ENCODE data around the gene METTL27.
"Not testable (repeated sequence)": the region's sequence is repeated elsewhere in the genome, so short reads cannot be mapped to it uniquely, and the experiment has no call there.

The METTL27 gene

DNA sequence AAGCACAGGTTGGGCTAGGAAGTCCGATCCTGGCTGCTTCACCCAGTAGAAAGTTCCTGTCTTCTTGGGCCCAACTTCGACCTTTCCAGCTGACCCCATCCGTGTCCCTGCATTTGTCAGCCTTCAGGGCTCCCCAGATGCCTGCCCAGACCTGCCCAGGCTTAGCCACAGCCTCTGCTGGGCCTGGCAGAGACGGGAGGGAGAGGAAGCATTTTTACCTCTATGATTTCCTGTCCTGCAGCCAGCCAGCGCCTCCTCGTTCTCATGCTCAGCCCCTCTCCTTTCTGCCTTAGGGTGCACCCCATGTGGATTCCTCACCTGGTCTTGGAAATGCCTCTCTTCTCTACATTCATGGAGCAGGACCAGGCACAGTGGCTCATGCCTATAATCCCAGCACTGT, 3.7 kb downstream of the METTL27 start:
- DNase-seq, result no peak

DNA sequence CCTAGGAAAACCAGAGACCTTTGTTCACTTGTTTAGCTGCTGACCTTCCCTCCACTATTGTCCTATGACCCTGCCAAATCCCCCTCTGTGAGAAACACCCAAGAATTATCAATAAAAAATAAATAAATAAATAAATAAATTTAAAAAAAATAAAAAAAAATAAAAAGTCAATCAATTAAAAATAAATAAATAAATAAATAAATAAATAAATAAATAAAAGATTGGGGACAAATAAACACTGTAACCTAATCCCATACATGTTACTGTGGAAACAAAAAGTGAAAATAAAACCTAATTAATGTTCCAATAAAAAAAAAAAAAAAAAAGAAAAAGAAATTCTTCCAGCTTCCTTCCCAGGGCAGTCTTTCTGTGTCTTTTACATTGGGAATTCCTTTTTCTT, 5.1 kb downstream of the METTL27 start:
- DNase-seq, result not testable (repeated sequence)

DNA sequence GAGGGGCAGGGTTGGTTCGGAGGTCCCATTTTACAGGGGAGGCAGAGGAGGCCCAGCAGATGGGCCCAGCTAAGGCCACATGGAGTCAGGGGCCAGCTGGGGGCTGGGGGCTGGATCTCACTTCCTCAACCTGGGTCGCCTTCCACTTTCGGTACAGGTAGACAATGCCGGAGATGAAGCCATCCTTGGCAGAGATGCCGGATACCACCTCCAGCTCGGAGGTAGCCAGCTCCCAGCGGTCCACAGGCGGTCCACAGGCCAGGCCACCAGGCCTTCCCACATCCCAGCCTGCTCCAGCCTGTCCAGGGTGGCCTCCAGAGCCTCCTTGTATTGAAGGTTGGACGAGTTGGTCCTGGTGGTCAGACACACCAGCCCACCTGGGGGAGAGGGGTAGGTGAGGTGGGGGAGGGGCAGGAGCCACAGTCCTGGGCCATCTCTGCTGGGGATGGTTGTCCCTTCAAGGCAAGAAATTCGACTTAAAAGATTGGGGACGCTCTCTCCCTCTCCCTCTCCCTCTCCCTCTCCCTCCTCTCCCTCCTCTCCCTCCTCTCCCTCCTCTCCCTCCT, 7.6 kb downstream of the METTL27 start:
- no peak for DNase-seq

DNA sequence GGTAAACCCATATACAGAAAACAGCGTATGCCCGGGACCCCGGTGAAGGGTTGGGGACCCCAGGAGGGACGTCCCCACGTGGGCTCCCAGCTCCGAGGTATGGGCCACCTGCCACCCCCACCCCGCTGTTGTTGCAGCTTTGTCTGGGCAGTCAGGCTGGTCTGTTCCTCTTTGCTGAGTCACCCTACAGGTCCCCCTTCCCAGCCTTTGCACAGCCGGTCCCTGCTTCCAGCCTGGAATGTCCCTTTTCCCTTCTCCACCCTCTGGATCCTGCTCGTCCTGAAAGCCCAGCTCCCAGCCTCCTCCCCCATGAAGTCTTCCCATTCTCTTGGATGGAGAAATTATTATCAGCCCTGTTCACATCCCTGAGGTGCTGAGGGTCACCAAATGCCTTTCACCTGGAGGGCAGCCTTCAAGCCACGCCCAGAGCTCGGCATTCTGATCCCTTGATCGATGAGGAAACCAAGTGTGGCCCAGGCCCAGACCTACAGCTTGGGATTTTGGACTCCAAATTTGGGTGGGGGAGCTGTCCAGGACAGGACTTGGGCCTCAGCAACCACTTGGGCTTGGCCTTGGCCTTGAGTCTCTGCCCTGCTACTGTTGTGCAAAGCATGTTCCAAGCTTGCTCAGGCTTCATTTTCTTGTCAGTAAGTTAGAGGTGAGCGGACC, 8.9 kb downstream of the METTL27 start:
- peak; percentile 75 for DNase-seq

DNA sequence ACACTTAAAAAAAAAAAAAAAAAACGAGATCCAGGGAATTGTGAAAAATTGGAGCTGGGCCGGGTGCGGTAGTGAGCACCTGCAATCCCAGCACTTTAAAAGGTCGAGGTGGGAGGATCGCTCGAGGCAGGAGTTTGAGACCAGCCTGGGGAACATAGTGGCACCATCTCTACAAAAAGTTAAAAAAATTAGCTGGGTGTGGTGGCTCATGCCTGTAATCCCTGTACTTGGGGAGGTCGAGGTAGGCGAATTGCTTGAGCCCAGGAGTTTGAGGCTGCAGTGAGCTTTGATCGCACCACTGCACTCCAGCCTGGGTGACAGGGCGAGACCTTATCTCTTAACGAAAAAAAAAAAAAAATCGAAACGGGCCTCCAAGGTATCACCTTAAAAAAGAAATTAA, 9.5 kb downstream of the METTL27 start:
- no peak for DNase-seq

DNA sequence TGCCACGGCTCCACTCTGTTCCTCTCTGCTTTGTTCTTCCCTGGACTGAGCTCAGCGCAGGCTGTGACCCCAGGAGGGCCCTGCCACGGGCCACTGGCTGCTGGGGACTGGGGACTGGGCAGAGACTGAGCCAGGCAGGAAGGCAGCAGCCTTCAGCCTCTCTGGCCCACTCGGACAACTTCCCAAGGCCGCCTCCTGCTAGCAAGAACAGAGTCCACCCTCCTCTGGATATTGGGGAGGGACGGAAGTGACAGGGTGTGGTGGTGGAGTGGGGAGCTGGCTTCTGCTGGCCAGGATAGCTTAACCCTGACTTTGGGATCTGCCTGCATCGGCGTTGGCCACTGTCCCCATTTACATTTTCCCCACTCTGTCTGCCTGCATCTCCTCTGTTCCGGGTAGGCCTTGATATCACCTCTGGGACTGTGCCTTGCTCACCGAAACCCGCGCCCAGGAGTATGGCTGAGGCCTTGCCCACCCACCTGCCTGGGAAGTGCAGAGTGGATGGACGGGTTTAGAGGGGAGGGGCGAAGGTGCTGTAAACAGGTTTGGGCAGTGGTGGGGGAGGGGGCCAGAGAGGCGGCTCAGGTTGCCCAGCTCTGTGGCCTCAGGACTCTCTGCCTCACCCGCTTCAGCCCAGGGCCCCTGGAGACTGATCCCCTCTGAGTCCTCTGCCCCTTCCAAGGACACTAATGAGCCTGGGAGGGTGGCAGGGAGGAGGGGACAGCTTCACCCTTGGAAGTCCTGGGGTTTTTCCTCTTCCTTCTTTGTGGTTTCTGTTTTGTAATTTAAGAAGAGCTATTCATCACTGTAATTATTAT, 10.3 kb downstream of the METTL27 start:
- peak; percentile 92 for DNase-seq

DNA sequence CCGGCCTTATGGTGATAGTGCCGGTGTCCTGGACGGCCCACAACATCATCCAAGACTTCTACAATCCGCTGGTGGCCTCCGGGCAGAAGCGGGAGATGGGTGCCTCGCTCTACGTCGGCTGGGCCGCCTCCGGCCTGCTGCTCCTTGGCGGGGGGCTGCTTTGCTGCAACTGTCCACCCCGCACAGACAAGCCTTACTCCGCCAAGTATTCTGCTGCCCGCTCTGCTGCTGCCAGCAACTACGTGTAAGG, 10.8 kb downstream of the METTL27 start:
- no peak for DNase-seq

DNA sequence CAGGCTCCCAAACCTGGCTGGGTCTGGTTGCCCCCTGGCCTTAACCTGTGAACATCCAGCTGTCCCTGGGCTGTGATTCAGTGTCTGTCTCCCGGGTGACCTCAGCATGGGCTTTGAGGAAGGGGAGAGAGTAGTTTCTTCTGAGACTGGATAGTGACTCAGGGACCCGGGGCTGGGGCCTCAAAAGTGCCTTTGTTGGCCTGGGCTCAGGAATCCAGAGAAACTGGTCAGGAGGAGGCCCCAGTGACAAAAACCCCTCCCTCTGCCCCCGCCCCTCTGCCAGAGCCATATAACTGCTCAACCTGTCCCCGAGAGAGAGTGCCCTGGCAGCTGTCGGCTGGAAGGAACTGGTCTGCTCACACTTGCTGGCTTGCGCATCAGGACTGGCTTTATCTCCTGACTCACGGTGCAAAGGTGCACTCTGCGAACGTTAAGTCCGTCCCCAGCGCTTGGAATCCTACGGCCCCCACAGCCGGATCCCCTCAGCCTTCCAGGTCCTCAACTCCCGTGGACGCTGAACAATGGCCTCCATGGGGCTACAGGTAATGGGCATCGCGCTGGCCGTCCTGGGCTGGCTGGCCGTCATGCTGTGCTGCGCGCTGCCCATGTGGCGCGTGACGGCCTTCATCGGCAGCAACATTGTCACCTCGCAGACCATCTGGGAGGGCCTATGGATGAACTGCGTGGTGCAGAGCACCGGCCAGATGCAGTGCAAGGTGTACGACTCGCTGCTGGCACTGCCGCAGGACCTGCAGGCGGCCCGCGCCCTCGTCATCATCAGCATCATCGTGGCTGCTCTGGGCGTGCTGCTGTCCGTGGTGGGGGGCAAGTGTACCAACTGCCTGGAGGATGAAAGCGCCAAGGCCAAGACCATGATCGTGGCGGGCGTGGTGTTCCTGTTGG, 11.4 kb downstream of the METTL27 start, which contains the start of gene CLDN4:
TSS of gene CLDN4 (plus strand) at position 316 of the 903 bp plus-strand sequence. CDS start at position 522, 206 bp downstream.
- DNase-seq, result peak; percentile 86

DNA sequence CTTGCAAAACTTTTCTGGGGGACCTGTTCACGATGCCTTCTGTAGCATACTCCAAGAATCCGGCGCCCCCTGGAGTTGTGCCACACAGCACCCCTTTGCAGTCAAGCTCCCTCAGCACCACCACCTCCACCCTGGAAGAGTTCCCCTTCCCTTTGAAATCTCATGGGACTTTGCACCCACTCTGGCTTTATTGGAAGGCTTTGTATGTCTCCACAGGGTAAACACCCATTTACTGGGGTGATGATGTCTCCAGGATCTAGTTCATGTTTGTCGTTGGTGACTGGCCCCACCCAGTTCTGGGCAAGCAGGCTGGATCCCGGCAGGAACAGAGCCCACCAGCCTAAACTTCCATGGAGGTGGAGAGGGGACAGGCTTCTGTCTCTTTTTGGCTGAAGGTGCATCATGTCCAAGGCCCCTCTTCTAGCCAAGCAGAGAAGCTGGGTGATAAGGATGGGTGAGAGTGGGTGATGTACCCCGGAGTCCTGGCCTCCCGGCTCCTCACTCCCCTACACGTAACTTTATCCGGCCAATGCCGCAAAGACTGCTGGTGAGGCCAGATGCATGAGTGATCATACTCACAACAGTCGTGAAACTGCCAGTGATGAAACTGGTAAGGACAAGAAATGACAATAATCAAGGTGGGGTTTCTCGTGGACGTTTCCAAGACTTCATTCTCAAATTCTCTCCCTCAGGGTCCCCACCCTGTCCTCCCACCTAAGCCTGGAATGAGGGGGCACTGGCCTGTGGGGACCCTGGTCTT, 12.2 kb downstream of the METTL27 start:
- no peak for DNase-seq

DNA sequence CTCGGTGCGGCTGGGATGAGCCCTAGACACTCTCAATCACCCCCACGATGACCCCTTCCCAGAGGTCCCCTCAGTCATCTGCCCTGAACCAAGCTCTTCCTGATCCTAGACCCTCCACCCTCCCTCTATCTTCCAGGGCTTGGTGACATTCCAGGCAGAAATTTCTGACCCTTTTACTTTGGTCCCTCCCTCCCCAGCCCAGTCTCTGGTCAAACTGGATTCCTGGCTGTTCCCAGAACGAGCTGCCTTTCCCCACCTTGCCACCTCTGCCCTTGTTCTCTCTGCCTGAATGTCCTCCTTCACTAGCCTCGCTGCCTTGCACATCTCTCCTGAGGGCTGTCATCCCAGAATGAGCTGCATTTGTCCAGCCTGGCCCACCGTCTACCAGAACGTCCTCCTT, 12.8 kb downstream of the METTL27 start:
- DNase-seq, result no peak

DNA sequence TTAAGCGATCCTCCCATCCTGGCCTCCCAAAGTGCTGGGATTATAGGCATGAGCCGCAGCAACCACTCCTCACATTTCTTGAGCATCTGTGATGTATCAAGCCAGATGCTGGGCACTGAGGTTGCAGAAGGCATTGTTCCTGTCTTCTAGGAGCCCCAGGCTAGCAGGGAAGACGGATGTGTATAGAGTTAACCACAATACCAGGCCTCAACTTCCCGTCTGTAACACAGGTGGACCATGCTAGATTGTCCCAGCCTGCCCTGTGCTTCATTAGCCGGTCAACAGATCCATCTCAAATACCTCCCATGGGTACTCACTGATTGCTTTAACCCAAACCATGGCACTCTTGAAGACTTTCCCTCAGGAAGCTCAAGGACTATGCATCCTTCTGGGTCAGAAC, 13.3 kb downstream of the METTL27 start:
- DNase-seq, result no peak

DNA sequence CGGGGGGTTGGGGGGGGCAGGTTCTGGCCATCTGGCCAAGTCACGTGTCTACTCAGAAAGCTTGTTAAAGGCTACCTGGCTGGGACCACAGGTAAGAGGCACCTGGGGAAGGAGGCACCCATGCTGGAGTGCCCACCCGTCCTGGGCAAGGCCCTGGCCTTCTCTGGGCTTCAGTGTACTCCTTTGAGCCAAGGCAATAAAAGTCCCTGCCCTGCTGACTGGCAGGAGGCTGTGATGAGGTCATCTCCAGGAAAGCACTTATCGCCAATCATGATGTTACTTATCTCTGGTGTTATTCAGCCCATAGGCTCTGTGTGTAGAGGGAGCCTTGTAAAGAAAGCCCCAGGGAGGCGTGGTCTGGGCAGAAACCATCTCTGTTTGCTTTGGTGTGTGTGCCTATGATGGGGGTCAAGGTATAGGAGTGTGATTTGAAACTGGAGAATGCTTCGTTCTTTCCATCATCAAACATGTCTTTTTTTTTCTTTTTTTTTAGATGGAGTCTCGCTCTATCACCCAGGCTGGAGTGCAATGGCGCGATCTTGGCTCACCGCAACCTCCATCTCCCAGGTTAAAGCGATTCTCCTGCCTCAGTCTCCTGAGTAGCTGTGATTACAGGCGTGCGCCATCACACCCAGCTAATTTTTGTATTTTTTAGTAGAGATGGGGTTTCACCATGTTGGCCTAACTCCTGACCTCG, 14.1 kb downstream of the METTL27 start:
- peak; percentile 99 for DNase-seq

DNA sequence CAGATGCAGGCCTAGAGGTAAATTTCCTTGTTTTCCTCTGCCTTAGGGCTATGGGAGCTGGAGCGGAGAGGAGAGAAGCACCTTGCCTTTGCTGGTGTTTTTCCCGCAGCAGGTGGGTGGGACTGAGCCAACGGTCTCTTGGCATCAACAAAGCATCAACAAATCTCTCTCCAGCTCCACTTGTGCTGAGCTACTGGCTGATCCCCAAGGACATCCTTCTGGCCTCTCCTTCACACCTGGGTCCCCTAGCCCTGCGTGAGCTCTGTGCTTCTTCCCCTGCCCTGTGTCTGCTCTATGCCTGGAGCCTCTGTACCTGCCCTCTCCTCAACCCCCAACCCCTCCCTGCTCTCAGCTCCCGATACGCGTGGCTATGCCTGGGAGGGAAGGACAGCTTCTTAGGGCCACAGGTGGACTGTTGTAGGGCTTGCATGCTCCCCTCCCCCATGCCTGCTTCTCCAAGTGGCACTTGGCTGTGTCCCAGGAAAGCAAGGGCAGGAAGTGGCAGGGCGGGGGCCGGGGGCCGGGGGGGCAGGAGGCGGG, 14.7 kb downstream of the METTL27 start:
- DNase-seq, result peak; percentile 99

DNA sequence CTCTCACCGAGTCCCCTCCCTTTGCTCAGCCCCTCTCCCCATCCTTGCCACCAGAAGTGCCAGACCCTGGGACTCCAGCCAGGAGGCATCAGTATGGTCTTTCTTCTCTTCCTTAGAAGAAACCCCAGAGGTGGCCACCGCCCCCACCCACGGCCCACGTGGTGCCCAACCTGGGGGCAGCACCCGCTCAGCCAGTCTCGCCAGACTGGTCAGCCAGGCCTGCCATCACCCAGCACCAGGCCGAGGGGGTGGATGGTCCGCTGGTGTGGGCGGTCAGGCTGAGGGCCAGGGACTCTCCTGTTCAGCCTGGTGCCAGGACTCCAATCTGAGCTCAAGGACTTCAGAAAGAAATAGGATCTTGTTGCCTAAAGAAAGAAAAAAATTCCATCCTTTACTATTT, 17.3 kb downstream of the METTL27 start:
- no peak for DNase-seq

DNA sequence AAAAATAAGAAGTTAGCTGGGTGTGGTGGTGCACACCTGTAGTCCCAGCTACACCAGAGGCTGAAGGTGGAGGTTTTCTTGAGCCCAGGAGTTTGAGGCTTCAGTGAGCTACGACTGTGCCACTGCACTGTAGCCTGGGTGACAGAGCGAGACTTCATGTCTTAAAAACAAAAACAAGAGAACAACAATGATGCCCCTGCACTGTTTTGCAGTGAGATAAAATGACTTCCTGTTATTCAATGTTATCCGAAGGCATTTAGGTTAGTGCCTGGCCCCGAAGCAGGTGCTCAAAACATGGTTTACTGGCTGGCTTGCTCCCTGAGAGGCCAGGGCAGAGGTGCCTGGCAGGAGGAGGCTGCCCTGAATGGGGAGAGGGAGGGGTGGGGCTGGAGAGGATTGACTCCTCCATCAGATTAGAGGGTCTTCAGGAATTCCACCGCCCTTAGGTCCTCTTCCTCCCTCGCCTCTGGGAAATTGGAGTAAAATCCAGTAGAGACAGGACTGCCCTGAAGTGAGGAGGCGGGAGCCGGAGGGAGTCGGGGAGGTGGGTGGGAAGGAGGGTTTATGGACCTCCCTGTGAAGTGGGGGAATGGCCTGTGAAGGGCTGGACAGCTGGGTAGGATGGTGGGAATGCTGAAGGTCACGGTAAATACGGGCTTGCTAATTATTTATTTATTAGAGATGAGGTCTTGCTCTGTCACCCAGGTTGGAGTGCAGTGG, 18.3 kb downstream of the METTL27 start:
- DNase-seq, result no peak

DNA sequence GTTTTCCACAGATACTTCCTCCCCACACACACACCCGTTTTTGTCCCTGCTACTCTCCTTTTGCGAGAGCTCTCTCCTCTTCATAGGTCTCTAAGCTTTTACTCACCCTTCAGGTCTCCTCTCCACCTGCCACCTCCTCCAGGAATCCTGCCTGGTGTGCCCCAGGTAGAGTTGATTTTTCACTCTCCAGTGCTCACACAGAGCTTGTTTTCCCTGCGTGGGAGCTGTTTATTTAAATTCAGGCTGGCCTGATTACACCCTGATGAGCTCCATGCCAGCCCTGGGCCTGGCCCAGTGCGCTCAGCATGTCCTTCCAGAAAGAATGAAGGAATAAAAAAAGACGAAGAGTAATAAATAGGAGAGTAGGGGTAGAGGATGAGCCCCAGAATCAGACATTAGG, 19.1 kb downstream of the METTL27 start:
- no peak for DNase-seq

DNA sequence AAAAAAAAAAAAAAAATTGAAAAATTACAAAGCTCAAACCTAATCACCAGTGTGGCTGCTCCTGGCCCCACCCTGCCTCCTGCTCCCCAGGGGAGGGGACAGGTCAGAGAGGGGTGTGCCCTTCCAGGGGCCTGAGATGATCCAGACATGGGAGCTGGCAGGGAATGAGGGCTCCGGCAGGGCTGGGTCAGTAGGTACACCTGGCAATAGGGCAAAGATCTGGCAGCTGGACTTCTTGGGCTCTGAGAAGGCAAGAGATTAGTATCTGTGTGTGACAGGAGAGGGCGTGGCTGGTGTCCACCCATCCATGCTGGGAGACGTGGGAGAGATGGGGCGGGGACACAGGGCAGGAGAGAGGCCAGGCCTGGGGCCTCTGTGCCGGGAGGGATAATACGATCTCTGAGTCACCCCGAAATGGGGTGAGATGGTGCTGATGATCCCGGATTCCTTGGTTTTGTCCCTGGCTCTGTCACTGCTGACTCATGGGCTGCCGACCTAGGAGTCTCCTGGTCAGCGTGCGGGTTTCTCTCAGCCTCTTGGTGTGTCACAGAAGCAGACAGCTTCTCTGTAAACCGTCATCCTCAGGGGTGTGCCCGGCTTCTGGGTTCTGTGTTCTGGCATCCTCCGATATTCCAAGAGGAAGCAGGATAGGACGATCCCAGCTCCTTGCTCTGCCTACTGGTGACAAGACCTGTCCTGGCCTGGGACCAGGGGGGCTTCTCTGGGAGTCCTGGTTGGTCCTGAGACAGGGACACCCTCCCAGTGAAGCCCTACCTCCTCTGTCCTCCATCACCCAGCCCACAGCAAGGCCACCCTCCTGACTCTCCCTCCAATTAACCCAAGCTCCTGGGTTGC, 19.8 kb downstream of the METTL27 start:
- peak; percentile 76 for DNase-seq

DNA sequence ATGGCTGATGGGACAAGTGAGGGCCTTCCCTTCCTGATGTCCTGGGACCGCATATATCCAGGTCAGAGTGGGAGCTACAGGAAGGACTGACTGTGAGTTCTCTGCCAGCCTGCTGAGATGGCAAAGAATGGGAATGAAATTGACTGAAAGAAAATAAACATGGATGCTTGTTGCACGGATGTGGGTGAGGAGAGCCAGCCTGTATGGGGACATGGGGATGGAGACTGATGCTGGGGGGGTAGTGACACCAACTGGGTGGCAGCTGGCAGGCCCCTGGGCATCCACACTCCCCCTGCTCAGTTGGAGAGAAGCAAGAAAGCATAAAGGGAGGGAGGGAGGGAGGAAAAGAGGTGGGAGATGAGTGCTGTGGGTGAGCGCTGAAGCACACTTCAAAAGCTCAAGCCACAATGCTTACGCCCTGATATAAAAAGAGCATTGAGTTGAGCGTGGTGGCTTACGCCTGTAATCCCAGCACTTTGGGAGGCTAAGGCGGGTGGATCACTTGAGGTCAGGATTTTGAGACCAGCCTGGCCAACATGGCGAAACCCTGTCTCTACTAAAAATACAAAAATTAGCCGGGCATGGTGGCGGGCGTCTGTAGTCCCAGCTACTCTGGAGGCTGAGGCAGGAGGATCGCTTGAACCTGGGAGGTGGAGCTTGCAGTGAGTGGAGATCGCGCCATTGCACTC, 20.6 kb downstream of the METTL27 start:
- not testable (repeated sequence) for DNase-seq

DNA sequence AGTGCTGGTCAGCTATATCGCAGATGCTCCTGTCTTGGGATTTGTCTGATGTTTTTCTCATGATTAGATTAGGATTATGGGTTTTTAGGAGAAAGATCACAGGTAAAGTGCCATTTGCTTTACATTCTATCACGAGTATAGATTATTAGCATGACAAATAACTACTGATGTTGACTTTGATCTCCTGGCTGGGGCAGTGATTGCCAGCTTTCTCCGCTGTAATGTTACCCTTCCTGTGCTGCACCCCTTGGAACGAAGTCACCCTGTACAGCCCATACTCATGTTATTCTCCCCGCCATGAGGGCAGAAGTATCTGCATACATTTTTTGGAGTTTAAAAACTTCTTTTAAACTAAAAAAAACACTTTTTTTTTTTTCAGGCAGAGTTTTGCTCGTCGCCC, 22.3 kb downstream of the METTL27 start:
- DNase-seq, result no peak
